HUES6 (cell line): Measurements from ENCODE around the gene ZNF804A.

Experiments
- H3K27ac ChIP-seq: 2 replicates; pipeline ENCODE4 v1.7.0; 2013; ENCODE audit warnings: low read depth, mild to moderate bottlenecking, low read length, inconsistent platforms
- H3K27me3 ChIP-seq: 2 replicates; pipeline ENCODE4 v1.6.1; 2013; ENCODE audit warnings: low read length; ENCODE audit not compliant: control insufficient read depth, insufficient read depth
- H3K36me3 ChIP-seq: 2 replicates; pipeline ENCODE4 v1.6.1; 2013; ENCODE audit warnings: low read length; ENCODE audit not compliant: control insufficient read depth, insufficient read depth
- H3K4me1 ChIP-seq: 2 replicates; pipeline ENCODE4 v1.6.1; 2013; ENCODE audit warnings: low read length; ENCODE audit not compliant: control insufficient read depth, insufficient read depth
- H3K4me3 ChIP-seq: 2 replicates; pipeline ENCODE4 v1.5.1; 2013; ENCODE audit warnings: low read depth, low read length
- H3K9ac ChIP-seq: one replicate; pipeline ENCODE4 v1.6.1; 2013; ENCODE audit warnings: mild to moderate bottlenecking, low read length
- H3K9me3 ChIP-seq: 2 replicates; pipeline ENCODE4 v1.6.1; 2013; ENCODE audit warnings: low read depth, low read length; ENCODE audit not compliant: control insufficient read depth, insufficient read depth

ZNF804A gene

DNA sequence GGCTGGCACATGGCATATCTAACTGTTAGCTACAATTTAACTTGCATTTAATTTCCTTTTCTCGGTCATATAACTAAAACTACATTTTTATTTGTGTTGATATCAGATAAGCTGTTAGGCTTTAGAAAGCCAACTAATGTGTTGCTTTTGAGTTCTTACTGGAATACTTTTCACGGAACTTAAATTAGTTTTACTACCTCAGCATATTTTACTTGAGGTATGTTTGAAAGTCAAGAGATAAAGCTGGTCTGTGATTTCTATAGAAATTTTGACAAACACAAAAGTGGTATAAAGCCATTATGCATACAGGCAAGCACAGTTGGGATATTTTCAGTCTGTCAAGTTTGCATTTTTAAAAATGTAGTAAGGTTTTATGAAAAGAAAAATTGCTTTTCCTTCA lies 162.6 kb downstream of the ZNF804A start:
- Histone ChIP-seq H3K9ac (no peak overlapping the region), H3K4me1 (peaks cover 16% of the 10 kb centered on the region; the same call in 1 of the 2 replicates), H3K4me3 (no peak overlapping the region), H3K27me3 (no peaks in the 10 kb centered on the region), H3K9me3 (no peaks in the 10 kb centered on the region; the same call in 1 of the 2 replicates), H3K36me3 (no peaks in the 10 kb centered on the region), H3K27ac (peak overlapping the region; percentile 87; the same call in 1 of the 2 replicates)

DNA sequence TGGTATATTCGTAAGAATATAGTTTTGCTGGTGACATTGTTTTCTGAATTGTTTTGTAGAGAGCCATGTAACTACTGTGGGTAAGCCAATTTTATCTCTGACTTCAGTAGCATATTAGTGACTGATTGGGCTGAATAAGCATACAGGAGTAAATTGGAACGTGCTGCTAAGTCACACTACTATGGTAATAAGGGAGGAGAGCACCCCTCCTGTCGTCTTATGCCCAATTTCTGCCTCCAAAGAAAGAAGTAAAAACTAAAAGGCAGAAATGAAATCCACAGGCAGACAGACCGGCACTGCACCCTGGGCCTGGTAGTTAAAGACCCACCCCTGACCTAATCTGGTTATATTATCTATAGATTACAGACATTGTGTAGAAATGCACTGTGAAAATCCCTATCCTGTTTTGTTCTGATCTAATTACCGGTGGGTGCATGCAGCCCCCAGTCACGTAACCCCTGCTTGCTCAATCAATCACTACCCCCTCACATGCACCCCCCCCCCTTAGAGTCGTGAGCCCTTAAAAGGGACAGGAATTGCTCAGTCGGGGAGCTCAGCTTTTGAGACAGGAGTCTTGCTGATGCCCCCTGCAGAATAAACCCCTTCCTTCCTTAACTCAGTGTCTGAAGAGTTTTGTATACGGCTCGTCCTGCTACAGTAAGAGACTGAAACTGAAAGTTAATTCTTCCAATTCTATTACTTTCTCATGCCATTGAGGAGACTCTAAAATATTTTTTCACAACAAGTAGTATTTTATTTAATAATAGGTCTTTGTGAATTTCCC lies 167.0 kb downstream of the ZNF804A start:
- Histone ChIP-seq H3K27me3 (no peaks in the 10 kb centered on the region), H3K36me3 (no peaks in the 10 kb centered on the region), H3K9ac (no peak overlapping the region), H3K4me1 (peaks cover 12% of the 10 kb centered on the region; the same call in 1 of the 2 replicates), H3K9me3 (no peaks in the 10 kb centered on the region; the same call in 1 of the 2 replicates), H3K4me3 (no peak overlapping the region), H3K27ac (no peak overlapping the region)

DNA sequence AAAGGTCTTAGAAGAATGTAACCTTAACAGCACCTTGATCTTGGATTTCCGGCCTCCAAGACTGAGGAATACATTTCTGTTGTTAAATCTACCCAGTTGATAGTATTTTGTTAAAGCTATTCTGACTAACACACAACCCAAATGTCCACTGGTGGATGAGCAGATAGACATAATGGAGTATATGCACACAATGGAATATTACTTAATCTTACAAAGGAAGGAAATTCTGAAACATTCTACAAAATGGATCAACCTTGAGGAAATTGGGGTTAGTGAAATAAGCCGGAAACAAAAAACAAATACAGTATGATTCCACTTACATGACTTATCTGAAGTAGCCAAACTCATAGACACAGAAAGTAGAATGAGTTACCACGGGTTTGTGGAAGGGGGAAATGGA lies 168.7 kb downstream of the ZNF804A start:
- H3K36me3 ChIP-seq, result no peaks in the 10 kb centered on the region
- no peak overlapping the region for H3K4me3 ChIP-seq
- H3K27ac ChIP-seq, result no peak overlapping the region
- H3K9ac ChIP-seq, result no peak overlapping the region
- H3K4me1 ChIP-seq, result no peaks in the 10 kb centered on the region
- no peaks in the 10 kb centered on the region for H3K27me3 ChIP-seq
- no peaks in the 10 kb centered on the region; the same call in 1 of the 2 replicates for H3K9me3 ChIP-seq

DNA sequence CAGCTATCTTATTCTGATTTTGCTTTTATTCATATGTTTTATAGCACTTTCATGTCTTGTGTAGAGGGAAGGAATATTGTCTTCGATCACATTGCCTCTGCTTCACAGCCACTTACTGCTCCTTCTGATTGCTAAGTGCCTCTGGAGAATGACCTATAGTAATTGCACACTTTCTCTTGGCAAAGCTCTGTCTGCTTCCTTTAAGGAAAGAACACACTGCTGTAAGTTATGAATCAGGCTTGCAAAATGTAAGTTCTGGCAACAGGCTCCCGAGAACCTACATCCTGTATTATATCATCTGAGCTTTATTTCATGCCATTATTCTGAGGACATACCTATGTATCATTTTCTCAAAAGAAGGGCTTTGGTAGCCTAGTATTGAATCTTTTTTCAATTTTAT lies 170.7 kb downstream of the ZNF804A start:
- Histone ChIP-seq H3K4me3 (no peak overlapping the region), H3K27ac (no peak overlapping the region), H3K9ac (no peak overlapping the region), H3K36me3 (no peaks in the 10 kb centered on the region), H3K4me1 (no peaks in the 10 kb centered on the region), H3K9me3 (no peaks in the 10 kb centered on the region; the same call in 1 of the 2 replicates), H3K27me3 (no peaks in the 10 kb centered on the region)

GRCh38 chr2:184769686-184770085 lies 171.4 kb downstream of the ZNF804A start:
- Histone ChIP-seq H3K9me3 (no peaks in the 10 kb centered on the region; the same call in 1 of the 2 replicates), H3K27me3 (no peaks in the 10 kb centered on the region), H3K27ac (no peak overlapping the region), H3K4me3 (no peak overlapping the region), H3K36me3 (no peaks in the 10 kb centered on the region), H3K4me1 (no peaks in the 10 kb centered on the region), H3K9ac (no peak overlapping the region)

DNA sequence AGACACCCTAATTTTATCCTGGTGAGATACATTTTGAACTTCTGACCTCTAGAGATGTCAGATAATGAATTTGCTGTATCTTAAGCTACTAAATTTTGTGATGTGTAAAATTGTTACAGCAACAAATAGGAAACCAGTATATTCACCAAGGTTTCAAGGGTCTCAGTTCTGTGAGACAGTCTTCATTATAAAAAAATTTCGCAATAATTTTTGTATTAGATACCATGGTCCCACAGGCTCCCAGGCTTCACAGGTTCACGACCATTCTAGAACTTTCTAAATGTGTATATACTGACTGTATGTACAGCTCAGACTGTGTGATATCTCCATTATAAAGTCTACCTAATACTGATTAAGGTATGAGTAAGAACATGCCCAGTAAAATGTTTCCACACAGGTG lies 181.4 kb downstream of the ZNF804A start:
- Histone ChIP-seq H3K9ac (no peak overlapping the region), H3K36me3 (no peaks in the 10 kb centered on the region), H3K27ac (no peak overlapping the region), H3K4me1 (peaks cover 3% of the 10 kb centered on the region; the same call in 1 of the 2 replicates), H3K9me3 (no peaks in the 10 kb centered on the region), H3K27me3 (no peaks in the 10 kb centered on the region), H3K4me3 (no peak overlapping the region)

GRCh38 chr2:184780384-184780783 lies 182.1 kb downstream of the ZNF804A start:
- no peak overlapping the region for H3K4me3 ChIP-seq
- H3K4me1 ChIP-seq, result peaks cover 3% of the 10 kb centered on the region; the same call in 1 of the 2 replicates
- H3K27me3 ChIP-seq, result no peaks in the 10 kb centered on the region
- H3K9ac ChIP-seq, result no peak overlapping the region
- no peaks in the 10 kb centered on the region for H3K9me3 ChIP-seq
- H3K36me3 ChIP-seq, result no peaks in the 10 kb centered on the region
- H3K27ac ChIP-seq, result no peak overlapping the region

DNA sequence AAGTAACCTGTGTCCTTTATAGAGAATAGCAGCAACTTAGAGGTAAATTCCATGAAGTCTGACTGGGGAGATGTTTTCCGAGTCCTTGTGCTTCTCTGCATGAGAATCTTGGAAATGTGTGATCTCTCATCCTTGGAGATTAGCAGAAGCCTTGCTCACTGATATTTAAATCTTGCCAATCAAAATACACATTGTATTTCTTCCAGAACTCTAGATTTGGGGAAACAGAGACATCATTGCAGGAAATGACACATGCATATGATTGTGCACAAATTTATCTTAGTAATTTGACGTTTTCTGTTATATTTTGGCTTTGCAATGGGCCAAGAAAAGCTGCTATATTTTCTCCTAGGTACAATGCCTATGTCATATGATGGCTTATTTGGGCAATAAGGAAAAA lies 182.6 kb downstream of the ZNF804A start:
- no peak overlapping the region for H3K4me3 ChIP-seq
- no peaks in the 10 kb centered on the region for H3K36me3 ChIP-seq
- H3K27me3 ChIP-seq, result no peaks in the 10 kb centered on the region
- no peak overlapping the region for H3K9ac ChIP-seq
- no peak overlapping the region for H3K27ac ChIP-seq
- H3K9me3 ChIP-seq, result no peaks in the 10 kb centered on the region
- H3K4me1 ChIP-seq, result peaks cover 3% of the 10 kb centered on the region; the same call in 1 of the 2 replicates

- Histone ChIP-seq H3K4me3 (no peak overlapping the region), H3K27ac (no peak overlapping the region), H3K27me3 (no peaks in the 10 kb centered on the region), H3K9ac (no peak overlapping the region), H3K4me1 (peaks cover 3% of the 10 kb centered on the region; the same call in 1 of the 2 replicates), H3K36me3 (no peaks in the 10 kb centered on the region), H3K9me3 (no peaks in the 10 kb centered on the region)
Measured at GRCh38 chr2:184783576-184783975, 185.2 kb downstream of the ZNF804A start.

- Histone ChIP-seq H3K9ac (no peak overlapping the region), H3K4me1 (no peaks in the 10 kb centered on the region), H3K36me3 (no peaks in the 10 kb centered on the region), H3K4me3 (no peak overlapping the region), H3K27ac (no peak overlapping the region), H3K9me3 (0 out of 2 replicates have a peak, but pooled peaks cover 4% of the 10 kb centered on the region), H3K27me3 (no peaks in the 10 kb centered on the region)
Measured at GRCh38 chr2:184793176-184793575, 194.8 kb downstream of the ZNF804A start.

- Histone ChIP-seq H3K9me3 (no peaks in the 10 kb centered on the region), H3K36me3 (no peaks in the 10 kb centered on the region), H3K4me1 (peaks cover 8% of the 10 kb centered on the region; the same call in 1 of the 2 replicates), H3K27ac (no peak overlapping the region), H3K4me3 (no peak overlapping the region), H3K27me3 (no peaks in the 10 kb centered on the region), H3K9ac (no peak overlapping the region)
Measured at GRCh38 chr2:184799379-184799778, 201.1 kb downstream of the ZNF804A start.
